Activated CD4-positive, CD25-positive, alpha-beta regulatory T cell (primary cell): Measurements from ENCODE around the gene NINL.

ENCODE experiments used
- DNase-seq, 4 experiments: peaks; one replicate each; lab custom pipeline; 2025; lab: John Stamatoyannopoulos, UW

Gene NINL

GRCh38 chr20:25464501-25465242, 120.7 kb downstream of the NINL start:
- DNase-seq = no peak

- no peak for DNase-seq
These were observed 123.4 kb downstream of the NINL start for GRCh38 chr20:25461786-25462545.

- DNase-seq = no peak
These were observed 124.1 kb downstream of the NINL start for GRCh38 chr20:25461281-25461650.

DNA sequence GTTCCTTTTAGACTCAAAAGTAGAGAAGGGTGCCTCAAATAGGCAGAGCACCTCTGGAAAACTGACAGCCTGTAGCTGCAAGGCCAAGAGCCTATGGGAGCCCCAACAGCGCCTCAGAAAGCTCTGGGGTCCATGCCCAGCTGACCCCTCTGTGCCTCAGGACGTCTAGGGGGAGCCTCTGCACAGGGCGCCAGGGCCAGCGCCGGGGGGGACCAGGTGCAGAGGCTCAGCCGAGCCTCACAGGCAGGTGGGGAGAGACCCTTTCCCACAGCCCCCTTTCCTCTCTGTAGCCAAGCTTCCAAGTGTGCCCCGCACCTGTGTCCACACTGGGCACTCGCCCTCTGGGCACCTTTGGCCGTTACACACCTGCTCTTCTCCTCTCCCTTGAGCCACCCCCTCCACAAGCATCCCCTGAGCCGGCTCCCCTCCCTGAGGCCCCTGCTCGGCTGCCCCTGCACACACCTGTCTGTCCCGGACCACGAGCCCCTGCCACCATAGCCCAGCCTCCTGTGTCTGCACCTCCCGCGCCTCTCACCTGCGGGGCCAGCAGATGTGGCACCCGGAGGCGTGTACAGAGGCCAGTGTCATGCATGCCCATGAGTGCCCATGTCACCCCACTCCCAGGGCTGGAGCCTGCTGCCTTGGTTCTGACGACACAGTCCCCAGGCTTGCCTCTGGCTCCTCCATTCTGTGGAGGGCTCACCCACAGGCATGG, 124.6 kb downstream of the NINL start:
- DNase-seq = no peak

DNA sequence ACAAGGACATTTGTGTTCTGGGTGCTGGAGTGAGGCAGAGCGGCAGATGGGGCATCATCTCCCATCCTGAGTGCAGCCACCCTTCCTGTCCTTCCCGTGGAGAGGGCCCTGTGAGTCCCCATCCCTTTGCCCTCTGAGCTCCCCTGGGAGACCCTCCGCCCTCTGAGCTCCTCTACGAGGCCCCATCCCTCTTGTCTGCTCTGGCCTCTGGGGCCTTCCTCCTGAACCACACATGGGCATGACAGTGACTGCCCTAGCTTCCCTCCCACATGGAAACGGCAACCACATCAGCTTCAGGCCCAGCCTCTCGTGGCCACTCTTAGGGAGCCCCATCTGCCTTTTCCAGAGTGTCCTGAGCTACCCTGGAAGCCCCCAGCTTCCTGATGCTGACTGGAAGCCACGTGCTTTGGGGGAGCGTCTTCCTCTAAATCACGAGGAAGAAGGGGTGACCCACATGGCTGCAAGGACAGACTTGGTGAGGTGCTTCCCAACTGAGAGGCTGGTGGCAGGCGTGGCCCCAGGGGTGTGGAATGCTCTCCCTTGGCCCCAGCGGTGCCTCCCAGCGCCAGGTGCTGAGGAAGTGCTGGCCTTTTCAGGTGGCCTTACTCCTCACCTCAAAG, 125.3 kb downstream of the NINL start:
- no peak for DNase-seq

GRCh38 chr20:25459111-25459830, 126.1 kb downstream of the NINL start:
- no peak for DNase-seq

DNA sequence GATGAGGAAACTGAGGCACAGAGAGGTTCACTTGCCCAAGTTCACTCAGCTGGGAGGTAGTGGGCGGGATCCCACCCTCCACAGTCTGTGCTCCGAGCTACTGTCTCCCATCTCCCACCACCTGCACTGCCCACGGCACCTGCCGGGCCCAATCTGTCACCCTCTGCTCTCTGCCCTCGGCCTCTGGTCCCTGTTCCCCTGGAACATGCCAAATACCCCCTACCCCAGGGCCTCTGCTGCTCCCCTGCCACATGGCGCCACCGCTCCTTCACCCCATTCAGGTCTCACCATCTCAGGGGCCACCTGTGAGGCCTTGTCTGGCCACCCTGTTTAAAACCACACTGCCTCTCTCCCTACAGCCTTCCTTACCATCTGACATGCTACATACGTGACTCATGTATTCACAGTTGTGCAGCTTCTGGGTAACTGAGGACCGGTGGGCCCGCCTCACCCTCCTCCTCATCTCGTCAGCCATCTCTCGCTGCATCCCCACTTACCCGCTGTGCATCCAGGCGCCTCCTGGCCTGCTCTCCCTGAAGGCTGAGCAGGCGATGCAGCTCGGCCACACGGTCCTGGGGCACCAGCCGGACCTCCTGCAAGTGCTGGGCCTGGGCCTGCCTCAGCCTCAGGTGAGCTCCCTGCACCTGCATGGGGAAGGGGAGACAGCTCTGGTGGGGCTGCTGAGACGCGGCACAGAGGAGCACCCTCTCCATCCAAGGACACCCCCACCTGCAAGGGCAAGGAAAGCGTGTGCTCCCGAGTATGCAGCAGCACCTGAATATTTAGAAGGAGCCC, 127.2 kb downstream of the NINL start:
- no peak for DNase-seq

- no peak for DNase-seq
These were observed 131.0 kb downstream of the NINL start for GRCh38 chr20:25454153-25454900.

DNA sequence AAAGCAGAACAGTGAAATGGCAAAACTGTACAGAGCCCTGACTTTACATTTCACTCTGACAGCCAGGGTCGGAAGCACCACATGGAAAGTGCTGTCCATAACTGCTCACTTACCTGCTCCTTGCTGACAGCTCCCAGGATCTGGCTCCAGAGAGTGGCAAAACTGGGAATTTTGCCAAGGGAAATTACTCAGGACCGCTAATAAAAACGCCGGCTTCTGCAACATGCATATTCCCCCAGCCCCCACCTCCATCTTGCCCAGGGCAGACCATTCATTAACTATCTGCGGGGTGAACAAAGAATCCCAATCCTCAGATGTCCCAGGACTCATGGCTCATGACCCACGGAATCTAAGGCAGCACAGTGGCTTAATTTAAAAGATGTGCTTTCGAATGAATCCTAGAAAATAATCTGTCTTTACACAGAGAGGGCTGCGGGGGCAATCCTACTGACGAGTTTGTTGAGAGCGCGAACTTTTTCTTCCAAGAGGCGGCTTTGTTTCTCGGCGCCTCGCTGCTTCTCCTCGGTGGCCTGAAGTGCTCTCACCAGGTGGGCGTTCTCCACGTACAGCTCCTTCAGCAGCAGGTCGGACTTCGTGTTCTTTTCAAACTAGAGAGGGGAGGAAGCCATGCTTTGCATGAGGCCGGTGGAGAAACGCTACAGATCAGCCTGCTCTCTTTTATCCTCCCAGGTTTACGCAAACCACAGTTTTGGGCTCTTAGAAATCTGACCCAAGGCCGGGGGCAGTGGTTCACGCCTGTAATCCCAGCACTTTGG, 132.1 kb downstream of the NINL start:
- DNase-seq = no peak

GRCh38 chr20:25452333-25452732, 133.0 kb downstream of the NINL start:
- no peak for DNase-seq

- DNase-seq = no peak
These were observed 137.7 kb downstream of the NINL start for GRCh38 chr20:25447671-25448070.

DNA sequence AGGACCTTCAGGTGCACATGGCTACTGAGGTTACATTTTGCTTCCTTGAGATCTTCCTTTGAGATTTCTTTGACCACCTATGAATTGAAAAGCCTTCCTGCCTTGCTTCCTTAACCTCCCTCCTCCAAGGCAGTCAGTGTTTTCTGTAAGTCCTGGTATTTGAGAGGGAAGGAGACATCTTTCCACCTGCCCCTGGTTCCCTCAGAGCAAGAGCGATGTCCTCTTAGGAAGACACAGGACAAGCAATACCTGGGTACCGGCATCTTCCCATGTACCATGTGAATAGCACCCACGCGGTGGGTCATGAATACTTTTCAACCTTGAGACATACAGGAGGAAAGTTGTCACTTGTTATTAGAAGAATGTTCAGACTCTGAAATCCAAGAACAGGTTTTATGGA, 140.8 kb downstream of the NINL start:
- no peak for DNase-seq

DNA sequence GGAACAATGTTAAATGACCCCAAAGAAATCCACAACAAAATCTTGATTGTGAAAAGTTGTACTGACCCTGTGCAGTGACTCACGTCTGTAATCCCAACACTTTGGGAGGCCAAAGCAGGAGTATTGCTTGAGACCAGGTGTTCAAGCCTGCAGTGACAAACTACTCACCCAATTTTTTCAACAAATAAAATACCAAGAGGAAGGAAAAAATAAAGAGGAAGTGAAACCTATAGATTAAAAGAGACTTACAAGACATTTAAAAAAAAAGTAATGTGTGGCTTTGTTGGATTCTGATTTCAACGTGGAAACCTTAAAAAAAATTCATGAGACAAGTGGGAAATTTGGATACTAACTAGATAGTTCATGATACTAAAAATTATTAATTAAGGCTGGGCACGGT, 146.0 kb downstream of the NINL start:
- DNase-seq = no peak

- DNase-seq = no peak
These were observed 148.2 kb downstream of the NINL start for GRCh38 chr20:25437153-25437581.

GRCh38 chr20:25424536-25424935, 160.8 kb downstream of the NINL start:
- DNase-seq = no peak

- DNase-seq = no peak
These were observed 163.3 kb downstream of the NINL start for GRCh38 chr20:25422032-25422431.

GRCh38 chr20:25421102-25421501, 164.2 kb downstream of the NINL start:
- no peak for DNase-seq

DNA sequence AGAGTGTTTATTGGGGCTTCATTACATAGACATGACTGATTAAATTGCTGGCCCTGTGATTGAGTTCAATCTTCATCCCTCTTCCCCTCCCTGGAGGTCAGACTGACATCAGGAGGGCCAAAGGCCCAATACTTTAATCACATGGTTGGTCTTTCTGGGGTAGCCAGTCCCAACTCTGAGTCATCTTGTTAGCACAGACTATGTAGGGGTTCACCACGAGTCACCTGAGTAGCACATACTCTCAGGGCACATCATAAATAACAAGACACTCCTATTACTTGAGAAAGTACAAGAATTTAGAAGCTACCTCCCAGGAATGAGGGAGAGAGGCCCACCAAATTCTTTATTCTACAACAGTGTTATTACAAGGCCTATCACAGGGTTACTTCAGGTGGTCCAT, 166.6 kb downstream of the NINL start:
- no peak for DNase-seq

GRCh38 chr20:25408890-25409289, 176.4 kb downstream of the NINL start:
- no peak for DNase-seq

GRCh38 chr20:25408170-25408547, 177.2 kb downstream of the NINL start:
- no peak for DNase-seq
